HepG2 (cell line): Measurements from ENCODE around the gene SLC15A3. TPM values are rescaled to one million over a fixed set of nuclear protein-coding genes. Genes with fewer than 3 reads are reported as not detected.

Source experiments
- ATAC-seq: fragments of 200-7000 bp; cut with Tn5 transposase; 3 replicates; pipeline ENCODE4 v1.9.1; 2020; ENCODE audit warnings: mild to moderate bottlenecking, moderate library complexity
- BruUV-seq: library from RNA; stranded (reverse); fragments of 400-500 nt; replicated peaks from 2 replicates; lab custom pipeline; 2021; lab: Mats Ljungman, UMichigan
- CTCF ChIA-PET: fragments of 300-600 bp; formaldehyde crosslinking; extraction: SDS; loops from one replicate; lab custom pipeline; 2021; ENCODE audit warnings: low total read pairs, inconsistent platforms, low intra/inter-chr PET ratio; lab: Yijun Ruan, JAX
- POLR2A ChIA-PET: fragments of 350-600 bp; sonication (Branson Sonifier 250); formaldehyde crosslinking; loops from one replicate; lab custom pipeline; 2020; ENCODE audit warnings: antibody characterized with exemption, inconsistent platforms; lab: Yijun Ruan, JAX
- DNase-seq: peaks from one replicate; pipeline ENCODE4 v3.0.0-alpha.2; 2015; ENCODE audit warnings: low spot score
- FAIRE-seq: peaks from 3 replicates; lab custom pipeline; 2011; peaks lifted over from hg19 to GRCh38; lab: Jason Lieb, UNC
- H2AFZ ChIP-seq: one replicate; pipeline ENCODE4 v1.6.1; 2011; ENCODE audit warnings: low read length, inconsistent platforms
- H3K27ac ChIP-seq: fragments of 300-600 bp; 3 replicates; pipeline ENCODE4 v1.8.0; 2011; ENCODE audit warnings: mixed run types, mild to moderate bottlenecking, mixed read lengths, low read length, inconsistent platforms; ENCODE audit not compliant: insufficient read depth; ENCODE audit errors: extremely low read length
- H3K27me3 ChIP-seq, 2 experiments: fragments of 200-600 bp in 1 of 2; 2 replicates in 1 of 2; 3 replicates in 1 of 2; pipeline versions ENCODE4 v1.6.0 to v1.8.0; 2011; ENCODE audit warnings: low read length in 2 of 2, mild to moderate bottlenecking in 2 of 2, moderate library complexity in 2 of 2, inconsistent platforms in 1 of 2; ENCODE audit not compliant: insufficient read depth in 2 of 2, control insufficient read depth in 1 of 2
- H3K36me3 ChIP-seq, 2 experiments: fragments of 200-600 bp in 1 of 2; replicated peaks in 1 of 2; 2 replicates in 1 of 2; 3 replicates in 1 of 2; pipeline versions ENCODE4 v1.5.1 to v1.8.0; 2011; ENCODE audit warnings: low read length in 2 of 2, inconsistent platforms in 1 of 2; ENCODE audit not compliant: insufficient read depth in 2 of 2, control insufficient read depth in 1 of 2
- H3K4me1 ChIP-seq: 2 replicates; pipeline ENCODE4 v1.5.1; 2012; ENCODE audit warnings: low read length, inconsistent platforms; ENCODE audit not compliant: insufficient read depth
- H3K4me2 ChIP-seq: 2 replicates; pipeline ENCODE4 v1.6.0; 2011; ENCODE audit warnings: low read depth, low read length, inconsistent platforms
- H3K4me3 ChIP-seq, 3 experiments: fragments of 200-600 bp in 1 of 3; sonication (generic), shearing (Covaris generic) in 1 of 3; replicated peaks in 1 of 3; 2 replicates each; pipeline ENCODE4 v1.5.1; 2011 to 2016; ENCODE audit warnings: low read length in 3 of 3, inconsistent platforms in 2 of 3, low read depth in 2 of 3, mild to moderate bottlenecking in 2 of 3, control low read depth in 1 of 3, mixed read lengths in 1 of 3; ENCODE audit not compliant: insufficient read depth in 1 of 3
- H3K79me2 ChIP-seq: one replicate; pipeline ENCODE4 v1.6.1; 2011; ENCODE audit warnings: low read length, inconsistent platforms; ENCODE audit not compliant: insufficient read depth
- H3K9ac ChIP-seq: 2 replicates; pipeline ENCODE4 v1.6.0; 2011; ENCODE audit warnings: mild to moderate bottlenecking, low read depth, low read length, inconsistent platforms; ENCODE audit not compliant: insufficient read depth
- H3K9me3 ChIP-seq: 2 replicates; pipeline ENCODE4 v1.5.1; 2012; ENCODE audit warnings: mild to moderate bottlenecking, low read length
- H4K20me1 ChIP-seq: 2 replicates; pipeline ENCODE4 v1.6.0; 2011; ENCODE audit warnings: inconsistent platforms, mild to moderate bottlenecking, low read length, moderate library complexity; ENCODE audit not compliant: insufficient read depth
- AKAP8 ChIP-seq: sonication (generic); formaldehyde crosslinking; IDR thresholded peaks from 2 replicates; pipeline ENCODE4 v1.5.1; 2020; ENCODE audit warnings: mild to moderate bottlenecking, missing genetic modification reagents
- HDAC2 ChIP-seq: sonication (generic); formaldehyde crosslinking; IDR thresholded peaks from 2 replicates; pipeline ENCODE4 v1.4.0; 2020; ENCODE audit warnings: missing genetic modification reagents
- KIAA2018 ChIP-seq: sonication (generic); formaldehyde crosslinking; IDR thresholded peaks from 2 replicates; pipeline ENCODE4 v1.5.0; 2020; ENCODE audit warnings: mild to moderate bottlenecking, missing genetic modification reagents, borderline replicate concordance
- RBM22 ChIP-seq: fragments of 200-400 bp; formaldehyde crosslinking; optimal IDR thresholded peaks from 2 replicates; pipeline ENCODE3; 2017; ENCODE audit warnings: mild to moderate bottlenecking, low read length, moderate library complexity
- RNF2 ChIP-seq: fragments of 450-650 bp; conservative IDR thresholded peaks from 2 replicates; pipeline ENCODE4 v1.6.1; 2016; ENCODE audit warnings: low read depth
- SMAD3 ChIP-seq: sonication (generic); formaldehyde crosslinking; IDR thresholded peaks from 2 replicates; pipeline ENCODE4 v1.4.0; 2020; ENCODE audit warnings: missing genetic modification reagents
- SOX13 ChIP-seq, 3 experiments: fragments of 450-650 bp in 1 of 3; sonication (generic) in 1 of 3; formaldehyde crosslinking in 1 of 3; IDR thresholded peaks in 2 of 3; conservative IDR thresholded peaks in 1 of 3; 2 replicates each; pipeline versions ENCODE4 v1.5.0 to v1.6.1; 2016 to 2020; ENCODE audit warnings: antibody characterized with exemption in 1 of 3, mild to moderate bottlenecking in 1 of 3, missing compliant biosample characterization in 1 of 3, missing genetic modification reagents in 1 of 3, moderate library complexity in 1 of 3
- SYNCRIP ChIP-seq: fragments of 200-400 bp; formaldehyde crosslinking; IDR thresholded peaks from 2 replicates; pipeline ENCODE4 v1.6.1; 2018; ENCODE audit warnings: mild to moderate bottlenecking, low read depth, low read length; ENCODE audit not compliant: insufficient read depth
- ZBTB7B ChIP-seq: sonication (generic); formaldehyde crosslinking; IDR thresholded peaks from 2 replicates; pipeline ENCODE4 v1.4.0; 2020; ENCODE audit warnings: missing genetic modification reagents
- ZFP91 ChIP-seq: sonication (generic); formaldehyde crosslinking; IDR thresholded peaks from 2 replicates; pipeline ENCODE4 v1.9.0; 2022; ENCODE audit warnings: missing genetic modification reagents, mild to moderate bottlenecking, borderline replicate concordance
- ZNF382 ChIP-seq: sonication (generic); formaldehyde crosslinking; IDR thresholded peaks from 2 replicates; pipeline ENCODE4 v1.5.0; 2020; ENCODE audit warnings: missing genetic modification reagents, mild to moderate bottlenecking, borderline replicate concordance
- ZNF660 ChIP-seq: sonication (generic); formaldehyde crosslinking; IDR thresholded peaks from 2 replicates; pipeline ENCODE4 v1.5.1; 2020; ENCODE audit warnings: mild to moderate bottlenecking, low read depth, missing genetic modification reagents, borderline replicate concordance
- WGBS: methylation state at CpG from one replicate; pipeline ENCODE4 v1.1.6; 2017; ENCODE audit warnings: low lambda C conversion rate; 5-methylcytosine and 5-hydroxymethylcytosine counted together
- in situ Hi-C: cut with HindIII; loops from 2 replicates; pipeline ENCODE4 v1.10.0; 2017; ENCODE audit warnings: low pct_unique_long_range_greater_than_20kb; ENCODE audit not compliant: extremely low pct_ligation_motif_present
- intact Hi-C: fragments of 100-400 bp; cut with micrococcal nuclease; formaldehyde crosslinking; loops from one replicate; pipeline ENCODE4 v1.10.0; 2022; ENCODE audit not compliant: unreplicated experiment
- polyA plus RNA-seq, 8 experiments: library from polyadenylated mRNA; depleted of rRNA in 3 of 8; stranded (reverse) in 7 of 8; unstranded in 1 of 8; fragments of >200 nt; fragmentation: Illumina TruSeq in 4 of 8; extraction: Trizol in 4 of 8; gene quantifications; 2 replicates each; pipeline versions ENCODE4 v1.2.1 to v1.2.3, GENCODE V29; 2011 to 2016; ENCODE audit warnings: low read depth in 4 of 8, missing spikeins in 1 of 8, mixed read lengths in 1 of 8; ENCODE audit not compliant: insufficient read depth in 1 of 8
- total RNA-seq, 5 experiments: library from RNA; depleted of rRNA; stranded (reverse); fragments of >200 nt; fragmentation: Illumina TruSeq; extraction: Trizol; gene quantifications; 2 replicates each; pipeline ENCODE4 v1.2.3, GENCODE V29; 2016; ENCODE audit warnings: low read depth in 1 of 5
- TF ChIP-seq, protein P1 (sequence below): sonication (generic); formaldehyde crosslinking; IDR thresholded peaks from 2 replicates; pipeline ENCODE4 v1.4.0; 2020; ENCODE audit warnings: missing genetic modification reagents, mild to moderate bottlenecking, borderline replicate concordance

Gene SLC15A3
- total and polyA plus RNA-seq, 2 of the 13 experiments (the other 11 are each of a cell fraction or from before 2014, with no cell fraction given) = 0.45 to 0.77 TPM

- POLR2A ChIA-PET = no interaction called here
- FAIRE-seq (no peak), ATAC-seq (no peak)
- WGBS = 31% methylated on average over 4 of the region's 4 CpGs
- no TSS peak for BruUV-seq
- Histone ChIP-seq H2AFZ (no peak overlapping the region), H3K27ac (no peak overlapping the region), H3K9me3 (no peaks in the 10 kb centered on the region), H3K4me3 (no peak overlapping the region), H3K79me2 (no peaks in the 10 kb centered on the region), H3K27me3 (peaks cover 1 to 55% of the 10 kb centered on the region in 2 experiments; a peak in 4 of 5 replicates), H3K4me2 (no peak overlapping the region), H4K20me1 (no peaks in the 10 kb centered on the region), H3K36me3 (no peaks in the 10 kb centered on the region)
- in situ Hi-C loops = no loop called here
- CTCF ChIA-PET = no interaction called here
- intact Hi-C loops = no loop called here
- TF ChIP-seq SOX13 (IDR thresholded peaks at IDR 0.05) (no peak), SOX13 (CRISPR knock-in tag; conservative IDR thresholded peaks at IDR 0.05 in 1 of 2, IDR thresholded peaks at IDR 0.05 in 1 of 2) (no peak), ZNF660 (CRISPR knock-in tag) (no peak), ZBTB7B (CRISPR knock-in tag) (no peak), ZFP91 (no peak), RBM22 (no peak), ZNF382 (no peak), HDAC2 (CRISPR knock-in tag) (no peak), SYNCRIP (no peak), AKAP8 (CRISPR knock-in tag) (no peak), KIAA2018 (no peak), RNF2 (no peak), SMAD3 (CRISPR knock-in tag) (no peak)
- TF ChIP-seq, protein P1, sequence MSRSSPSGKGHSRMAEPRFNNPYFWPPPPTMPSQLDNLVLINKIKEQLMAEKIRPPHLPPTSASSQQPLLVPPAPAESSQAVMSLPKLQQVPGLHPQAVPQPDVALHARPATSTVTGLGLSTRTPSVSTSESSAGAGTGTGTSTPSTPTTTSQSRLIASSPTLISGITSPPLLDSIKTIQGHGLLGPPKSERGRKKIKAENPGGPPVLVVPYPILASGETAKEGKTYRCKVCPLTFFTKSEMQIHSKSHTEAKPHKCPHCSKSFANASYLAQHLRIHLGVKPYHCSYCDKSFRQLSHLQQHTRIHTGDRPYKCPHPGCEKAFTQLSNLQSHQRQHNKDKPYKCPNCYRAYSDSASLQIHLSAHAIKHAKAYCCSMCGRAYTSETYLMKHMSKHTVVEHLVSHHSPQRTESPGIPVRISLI (CRISPR knock-in tag) = no peak
- TF ChIP-seq, all 625 proteins: peak for 0
- H3K9ac ChIP-seq = no peak overlapping the region
- DNase-seq = no peak
- H3K4me1 ChIP-seq = peaks cover 6% of the 10 kb centered on the region
Observed at GRCh38 chr11:60991457-60991856, 39.5 kb upstream of the SLC15A3 start.
